ENCODE results near the gene MED8.
"Not testable (repeated sequence)": the region's sequence is repeated elsewhere in the genome, so short reads cannot be mapped to it uniquely, and the experiment has no call there.

Gene MED8

GRCh38 chr1:43382027-43382779 lies 7.4 kb downstream of the MED8 start:
- no peak for DNase-seq

- no peak for DNase-seq
Observed at GRCh38 chr1:43381612-43382011, 8.0 kb downstream of the MED8 start.

- DNase-seq: no peak
Observed at GRCh38 chr1:43379476-43379875, 10.1 kb downstream of the MED8 start.

GRCh38 chr1:43377831-43378230 lies 11.8 kb downstream of the MED8 start:
- no peak for DNase-seq

DNA sequence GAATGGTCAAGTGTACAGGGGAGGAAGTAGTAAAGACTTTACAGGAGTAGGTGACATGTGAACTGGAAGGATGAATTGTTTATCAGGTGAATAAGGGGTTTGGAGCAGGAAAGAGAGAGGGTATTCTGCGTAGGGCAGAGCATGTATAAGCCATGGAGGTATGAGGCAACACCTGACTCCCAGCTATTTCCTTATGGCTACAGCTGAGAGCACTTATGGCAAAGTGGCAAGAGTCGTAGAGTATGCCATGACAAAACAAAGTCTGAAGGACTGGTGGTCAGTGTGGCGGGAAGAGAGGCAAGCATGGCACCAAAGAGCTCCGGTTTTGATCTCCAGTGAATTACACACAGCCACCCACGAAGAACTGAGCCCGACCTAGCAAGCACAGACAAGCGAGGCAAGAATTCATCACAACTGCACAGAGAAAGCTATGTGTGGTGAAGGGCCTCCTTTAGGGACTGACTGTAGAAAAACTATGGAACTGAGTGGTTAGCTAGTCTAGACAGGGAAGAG lies 12.8 kb downstream of the MED8 start:
- DNase-seq: no peak

GRCh38 chr1:43373066-43373940 lies 16.3 kb downstream of the MED8 start:
- no peak for DNase-seq

DNA sequence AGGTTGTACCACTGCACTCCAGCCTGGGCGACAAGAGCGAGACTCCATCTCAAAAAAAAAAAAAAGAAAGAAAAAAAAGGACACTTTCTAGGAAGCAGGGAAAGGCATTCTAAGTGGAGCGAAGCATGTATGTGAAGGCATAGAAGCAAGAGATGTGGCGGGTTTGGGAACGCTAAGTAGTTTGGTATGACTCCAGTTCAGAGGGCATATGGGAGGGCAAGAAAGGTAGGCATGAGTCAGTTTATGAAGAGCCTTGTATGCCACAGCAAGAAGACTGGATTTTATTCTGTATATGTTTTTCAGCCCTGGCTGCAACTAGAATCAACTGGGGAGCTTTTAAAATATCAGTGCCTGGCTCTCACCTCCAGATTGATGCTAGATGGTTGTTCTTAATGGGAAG lies 17.4 kb downstream of the MED8 start:
- no peak for DNase-seq

DNA sequence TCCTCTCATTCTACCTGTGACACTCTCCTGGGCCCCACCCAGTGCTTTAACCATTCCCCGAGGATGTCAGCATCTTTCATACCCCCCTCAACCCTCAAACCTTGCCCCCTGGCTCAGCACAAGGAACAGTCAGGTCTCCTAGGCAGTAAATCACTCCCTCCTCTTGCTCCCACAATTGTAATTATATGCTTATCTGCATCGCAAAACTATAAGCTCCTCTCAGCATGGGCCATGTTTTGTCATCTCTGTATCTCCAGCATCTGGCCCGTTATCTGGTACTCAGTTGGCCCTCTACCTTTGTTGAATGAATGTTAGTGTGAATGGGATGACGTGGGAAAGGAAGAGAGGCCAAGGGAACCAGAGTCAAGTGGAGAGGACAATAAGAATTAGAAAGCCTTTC lies 19.0 kb downstream of the MED8 start:
- DNase-seq: no peak

DNA sequence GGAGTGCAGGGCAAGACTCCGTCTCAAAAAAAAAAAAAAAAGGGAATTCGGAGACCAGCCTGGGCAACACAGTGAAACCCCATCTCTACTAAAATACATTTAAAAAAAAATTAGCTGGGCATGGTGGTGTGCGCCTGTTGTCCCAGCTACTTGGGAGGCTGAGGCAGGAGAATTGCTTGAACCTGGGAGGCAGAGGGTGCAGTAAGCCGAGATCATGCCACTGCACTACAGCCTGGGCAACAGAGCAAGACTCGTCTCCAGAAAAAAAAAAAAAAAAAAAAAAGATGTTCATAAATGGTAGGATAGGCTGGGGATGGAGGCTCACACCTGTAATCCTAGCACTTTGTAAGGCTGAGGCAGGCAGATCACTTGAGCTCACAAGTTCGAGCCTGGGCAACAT lies 19.8 kb downstream of the MED8 start:
- DNase-seq: not testable (repeated sequence)

DNA sequence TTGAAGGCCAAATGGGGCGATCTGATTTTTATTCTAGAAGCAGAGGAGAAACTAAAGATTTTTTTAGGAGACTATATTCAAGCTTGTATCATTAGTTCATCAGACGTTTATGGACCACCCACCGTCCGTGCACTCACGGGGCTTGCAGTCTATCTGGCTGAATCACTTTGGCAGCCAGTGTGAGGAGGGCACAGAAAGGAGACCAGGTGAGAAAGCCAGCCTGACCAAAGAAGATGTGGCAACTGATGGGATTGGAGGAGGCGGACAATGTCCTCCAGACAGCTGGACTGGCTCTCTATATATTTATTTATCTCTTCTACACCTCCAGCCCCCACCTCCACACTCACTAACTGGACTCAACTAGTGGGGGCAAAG lies 21.0 kb downstream of the MED8 start:
- no peak for DNase-seq

DNA sequence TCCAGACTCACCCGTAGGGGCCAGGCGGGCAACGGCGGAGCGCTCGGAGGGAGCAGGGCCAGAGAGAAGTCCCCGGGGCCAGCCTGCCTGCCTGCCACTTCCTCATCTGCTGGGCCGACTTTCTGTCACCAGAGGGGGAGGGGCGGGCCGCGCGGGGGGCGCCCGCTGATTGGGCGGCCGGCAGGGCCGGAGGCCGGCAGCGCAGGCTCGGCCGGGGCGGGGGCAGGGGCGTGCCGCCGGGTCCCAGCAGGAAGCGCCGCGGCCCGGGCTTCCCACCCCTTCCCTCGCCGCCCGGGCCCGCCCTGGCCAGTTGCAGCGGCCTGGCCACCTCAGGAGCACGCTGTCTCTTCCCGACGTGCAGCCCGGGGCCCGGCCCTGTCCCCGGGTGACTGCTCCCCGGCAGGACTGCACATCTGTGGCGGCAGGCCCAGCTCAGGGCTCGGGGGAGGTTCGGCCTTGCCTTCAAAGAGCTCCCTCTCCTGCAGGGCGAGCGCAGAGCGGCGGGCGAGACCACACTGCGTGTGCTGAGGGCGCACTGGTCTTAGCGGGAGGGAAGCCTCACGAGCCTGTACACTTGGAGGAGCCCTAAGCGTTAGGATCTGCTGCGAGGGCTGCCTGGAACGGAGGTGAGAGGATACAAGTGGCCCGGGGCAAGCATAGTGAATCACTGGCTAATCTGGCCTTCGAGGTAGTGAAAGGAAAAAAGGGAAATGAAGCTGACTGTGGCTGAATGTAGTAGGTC lies 21.5 kb downstream of the MED8 start, which contains the start of gene ELOVL1:
Gene ELOVL1 (minus strand): TSS at position 108 of the 742 bp plus-strand sequence. CDS start 2,402 bp downstream, outside the sequence.
- peak; percentile 93 for DNase-seq

DNA sequence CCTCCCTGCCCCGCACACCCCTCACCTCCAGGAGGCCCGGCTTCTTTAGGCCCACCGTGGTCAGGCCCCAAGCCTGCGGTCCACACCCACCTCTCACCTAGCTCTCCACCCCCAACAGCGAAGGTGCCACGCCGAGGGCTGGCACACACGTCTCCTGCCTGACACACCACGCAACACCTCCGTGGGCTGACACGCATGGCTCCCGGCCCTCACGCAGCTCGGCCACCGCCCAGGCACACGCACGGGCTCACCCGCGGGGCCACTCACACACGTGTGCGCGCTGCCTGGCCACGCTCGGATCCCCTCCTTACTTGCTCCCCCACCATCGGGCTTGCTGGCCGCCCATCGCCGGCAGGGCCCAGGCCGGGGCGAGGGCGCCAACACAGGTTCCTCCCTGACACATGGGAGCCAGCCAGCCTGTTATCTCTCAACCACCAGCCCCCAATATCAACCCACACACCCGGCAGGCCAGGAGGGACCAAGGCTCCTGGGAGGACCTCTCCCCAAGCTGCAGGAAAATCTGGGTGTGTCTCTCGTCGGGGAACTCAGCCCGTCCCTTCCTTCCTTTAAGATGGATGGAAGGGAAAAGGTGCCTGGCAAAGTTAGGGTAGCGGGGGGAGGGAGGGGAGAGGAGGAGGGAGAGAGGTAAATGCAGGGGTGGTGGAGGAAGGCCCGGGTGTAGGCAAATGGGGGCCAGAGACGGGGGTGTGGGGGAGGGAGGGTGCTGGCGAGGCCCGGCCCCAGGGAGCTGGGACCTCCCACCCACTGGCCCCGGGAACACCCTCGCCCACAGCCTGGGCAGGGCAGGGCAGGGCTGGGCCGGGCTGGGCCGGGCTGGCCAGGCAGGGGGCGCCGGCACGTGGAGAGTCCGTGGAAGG lies 22.3 kb downstream of the MED8 start:
- peak; percentile 40 for DNase-seq

- no peak for DNase-seq
Observed at GRCh38 chr1:43366601-43367025, 23.0 kb downstream of the MED8 start.

GRCh38 chr1:43366179-43366578 lies 23.4 kb downstream of the MED8 start:
- DNase-seq: no peak

- DNase-seq: no peak
Observed at GRCh38 chr1:43365678-43366077, 23.9 kb downstream of the MED8 start.

DNA sequence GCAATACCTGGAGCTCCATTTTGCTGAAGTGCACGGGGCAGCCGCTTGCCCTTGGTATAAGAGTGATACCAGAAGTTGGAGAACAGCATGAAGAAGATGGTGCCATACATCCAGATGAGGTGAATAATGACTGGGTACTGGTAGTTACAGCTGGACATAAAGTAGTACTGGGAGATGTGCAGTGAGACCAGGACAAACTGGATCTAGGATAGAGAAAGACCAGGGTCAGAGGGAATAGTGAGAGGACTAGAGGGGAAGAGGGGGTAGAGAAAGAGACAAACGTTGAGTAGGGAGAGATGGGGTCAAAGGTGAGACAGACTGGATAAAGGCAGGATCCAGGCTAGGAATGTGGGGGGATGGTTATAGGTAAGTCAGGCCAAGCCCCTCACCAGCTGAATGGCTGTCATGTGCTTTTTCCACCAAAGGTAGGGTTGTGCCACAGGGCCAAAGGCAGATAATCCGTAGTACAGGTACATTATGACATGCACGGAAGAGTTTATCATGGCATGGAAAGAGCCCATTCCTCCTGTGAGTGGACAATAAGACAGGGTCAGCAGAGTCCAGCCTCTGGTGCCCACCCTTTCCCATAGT lies 25.6 kb downstream of the MED8 start:
- DNase-seq: no peak

GRCh38 chr1:43363283-43363934 lies 26.2 kb downstream of the MED8 start:
- DNase-seq: no peak

GRCh38 chr1:43360616-43361015 lies 29.0 kb downstream of the MED8 start:
- DNase-seq: no peak

GRCh38 chr1:43359696-43360095 lies 29.9 kb downstream of the MED8 start:
- no peak for DNase-seq

DNA sequence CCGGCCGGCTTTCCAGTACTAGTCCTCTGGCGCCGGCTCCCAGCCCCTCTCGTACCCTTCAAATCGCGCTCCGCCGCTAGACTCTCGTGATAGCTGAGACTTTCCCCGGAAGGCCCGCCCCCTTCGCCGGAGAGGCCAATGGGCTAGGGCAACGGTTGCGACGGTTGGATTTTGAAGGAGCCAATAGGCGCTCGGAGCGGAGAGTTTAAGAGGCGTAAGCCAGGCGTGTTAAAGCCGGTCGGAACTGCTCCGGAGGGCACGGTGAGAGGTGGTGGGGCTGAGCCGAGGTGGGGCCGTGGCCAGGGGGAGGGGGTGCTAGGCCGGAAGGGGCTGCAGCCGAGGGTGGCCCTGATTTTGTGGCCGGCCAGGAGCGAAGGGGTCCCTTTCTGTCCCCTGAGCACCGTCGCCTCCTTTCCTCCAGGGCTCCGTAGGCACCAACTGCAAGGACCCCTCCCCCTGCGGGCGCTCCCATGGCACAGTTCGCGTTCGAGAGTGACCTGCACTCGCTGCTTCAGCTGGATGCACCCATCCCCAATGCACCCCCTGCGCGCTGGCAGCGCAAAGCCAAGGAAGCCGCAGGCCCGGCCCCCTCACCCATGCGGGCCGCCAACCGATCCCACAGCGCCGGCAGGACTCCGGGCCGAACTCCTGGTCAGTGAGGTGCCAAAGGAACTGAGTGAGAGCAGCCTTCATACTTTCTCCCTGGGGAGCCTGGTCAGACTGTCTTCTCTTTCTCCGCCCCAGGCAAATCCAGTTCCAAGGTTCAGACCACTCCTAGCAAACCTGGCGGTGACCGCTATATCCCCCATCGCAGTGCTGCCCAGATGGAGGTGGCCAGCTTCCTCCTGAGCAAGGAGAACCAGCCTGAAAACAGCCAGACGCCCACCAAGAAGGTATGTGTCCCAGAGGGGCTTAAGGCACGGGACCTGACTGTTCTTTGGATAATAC lies 30.6 kb downstream of the MED8 start, which contains the start of gene CDC20:
Gene CDC20 (plus strand): TSS at position 236 of the 948 bp plus-strand sequence. CDS start 235 bp downstream, at position 471.
- DNase-seq: peak; percentile 98

All from left hindlimb (tissue), 1 donor.